Left lung (tissue), 10 donors: ENCODE results near the gene CENPU. TPM values are rescaled to one million over a fixed set of nuclear protein-coding genes. Genes with fewer than 3 reads are reported as not detected.
A peak's percentile ranks its signal among the peaks of the same experiment; 100 is the strongest.

ENCODE experiments used
- ATAC-seq: fragments of 200-7000 bp; cut with Tn5 transposase; one replicate; pipeline ENCODE4 v1.9.1; 2020; ENCODE audit warnings: moderate library complexity
- DNase-seq, 4 donors: peaks; one replicate each; pipeline ENCODE4 v3.0.0-alpha.2; 2013 to 2020
- H3K27ac ChIP-seq, 2 donors: fragments of 200-600 bp; sonication (generic) in 1 of 2; one replicate each; pipeline versions ENCODE4 v1.5.0 to v1.8.0; 2020 to 2021
- H3K27me3 ChIP-seq, 2 donors: fragments of 200-600 bp; sonication (generic) in 1 of 2; one replicate each; pipeline versions ENCODE4 v1.5.0 to v1.8.0; 2020 to 2021
- H3K36me3 ChIP-seq, 2 donors: fragments of 200-600 bp; sonication (generic) in 1 of 2; one replicate each; pipeline versions ENCODE4 v1.5.0 to v1.8.0; 2020 to 2021
- H3K4me1 ChIP-seq, 2 donors: fragments of 200-600 bp; one replicate each; pipeline ENCODE4 v1.8.0; 2021
- H3K4me3 ChIP-seq, 2 donors: fragments of 200-600 bp; sonication (generic) in 1 of 2; one replicate each; pipeline versions ENCODE4 v1.5.0 to v1.8.0; 2020 to 2021; ENCODE audit warnings: mild to moderate bottlenecking in 1 of 2
- H3K9me3 ChIP-seq, 2 donors: fragments of 200-600 bp; sonication (generic) in 1 of 2; one replicate each; pipeline versions ENCODE4 v1.5.0 to v1.8.0; 2020 to 2021
- intact Hi-C, 2 donors: fragments of 100-400 bp; cut with DNase I; formaldehyde crosslinking; loops; one replicate each; pipeline versions ENCODE4 v1.11.2 to v1.14.2; 2022
- polyA plus RNA-seq, 6 donors: library from polyadenylated mRNA; unstranded; fragments of 120-200 nt; gene quantifications; one replicate each; pipeline ENCODE4 v1.2.1, GENCODE V29; 2013; ENCODE audit not compliant: insufficient read length in 6 of 6
- total RNA-seq, 2 donors: library from RNA; stranded (reverse); fragmentation: NEBNext Ultra II Directional; extraction: Animal tissue kit (Norgen Biotek cat#: 25700); gene quantifications; one replicate each; pipeline ENCODE4 v1.2.1, GENCODE V29; 2021
- TF ChIP-seq, protein P1 (sequence below), 2 donors: fragments of 200-600 bp; sonication (generic) in 1 of 2; IDR thresholded peaks; one replicate each; pipeline versions ENCODE4 v1.5.0 to v1.8.0; 2021; ENCODE audit warnings: antibody characterized with exemption in 2 of 2
- donor health status: DM: no; HTN: yes; CAD: no.
- donor health status: DM: no; HTN: no; CAD: no.

CENPU gene
- total and polyA plus RNA-seq, 8 donors, result 11.3 to 59.1 (median 34.0) TPM

DNA sequence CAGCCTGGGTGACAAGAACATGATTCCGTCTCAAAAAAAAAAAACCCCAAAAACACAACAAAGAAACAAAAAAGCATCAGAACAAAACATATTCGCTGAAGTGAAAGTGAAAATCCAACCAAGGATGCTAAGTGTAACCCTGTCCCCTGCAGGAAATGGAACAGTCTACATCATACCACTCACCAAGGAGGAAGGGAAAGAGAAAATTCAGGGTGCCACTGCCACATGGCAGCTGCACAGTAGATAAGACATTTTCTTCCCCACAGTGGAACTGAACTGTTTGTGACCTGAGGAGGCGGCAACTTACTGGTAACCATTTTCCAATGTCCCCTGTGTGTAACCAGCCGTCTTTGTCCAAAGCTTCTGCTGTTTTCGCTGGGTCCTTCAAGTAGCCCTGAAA is 28.2 kb upstream of the CENPU start:
- TF ChIP-seq, protein P1, sequence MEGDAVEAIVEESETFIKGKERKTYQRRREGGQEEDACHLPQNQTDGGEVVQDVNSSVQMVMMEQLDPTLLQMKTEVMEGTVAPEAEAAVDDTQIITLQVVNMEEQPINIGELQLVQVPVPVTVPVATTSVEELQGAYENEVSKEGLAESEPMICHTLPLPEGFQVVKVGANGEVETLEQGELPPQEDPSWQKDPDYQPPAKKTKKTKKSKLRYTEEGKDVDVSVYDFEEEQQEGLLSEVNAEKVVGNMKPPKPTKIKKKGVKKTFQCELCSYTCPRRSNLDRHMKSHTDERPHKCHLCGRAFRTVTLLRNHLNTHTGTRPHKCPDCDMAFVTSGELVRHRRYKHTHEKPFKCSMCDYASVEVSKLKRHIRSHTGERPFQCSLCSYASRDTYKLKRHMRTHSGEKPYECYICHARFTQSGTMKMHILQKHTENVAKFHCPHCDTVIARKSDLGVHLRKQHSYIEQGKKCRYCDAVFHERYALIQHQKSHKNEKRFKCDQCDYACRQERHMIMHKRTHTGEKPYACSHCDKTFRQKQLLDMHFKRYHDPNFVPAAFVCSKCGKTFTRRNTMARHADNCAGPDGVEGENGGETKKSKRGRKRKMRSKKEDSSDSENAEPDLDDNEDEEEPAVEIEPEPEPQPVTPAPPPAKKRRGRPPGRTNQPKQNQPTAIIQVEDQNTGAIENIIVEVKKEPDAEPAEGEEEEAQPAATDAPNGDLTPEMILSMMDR (IDR thresholded peaks at IDR 0.05), result no peak
- H3K4me3 ChIP-seq, result no peak overlapping the region
- H3K27me3 ChIP-seq, result no peaks in the 10 kb centered on the region
- no peaks in the 10 kb centered on the region for H3K4me1 ChIP-seq
- peak overlapping the region in 1 of 2 donors; percentile 13 for H3K27ac ChIP-seq
- intact Hi-C loops, result no loop called here
- peaks cover 0 to 98% of the 10 kb centered on the region in 2 donors for H3K36me3 ChIP-seq
- ATAC-seq (peak; percentile 33), DNase-seq (no peak)
- no peaks in the 10 kb centered on the region for H3K9me3 ChIP-seq

DNA sequence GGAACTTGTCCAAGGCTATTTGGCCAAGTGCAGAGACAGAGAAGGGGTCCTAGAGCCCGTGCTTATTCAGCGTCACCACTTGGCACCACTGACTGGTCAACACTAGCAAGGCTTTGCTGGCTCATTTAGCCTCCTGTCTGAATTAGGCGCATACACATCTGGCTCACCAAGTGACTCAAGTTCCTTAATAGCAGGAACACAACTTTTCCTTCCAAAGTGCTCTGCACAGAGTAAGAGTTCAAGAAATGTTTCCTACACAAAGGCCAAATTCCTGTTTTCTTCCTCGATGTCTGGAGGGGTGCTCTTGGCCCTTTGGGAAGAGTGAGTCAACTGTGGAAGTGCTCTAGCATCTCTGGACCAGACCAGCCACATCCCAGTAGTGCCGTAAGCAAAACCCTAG is 26.8 kb upstream of the CENPU start:
- peaks cover 0 to 98% of the 10 kb centered on the region in 2 donors for H3K36me3 ChIP-seq
- H3K4me3 ChIP-seq, result no peak overlapping the region
- no peaks in the 10 kb centered on the region for H3K9me3 ChIP-seq
- TF ChIP-seq, protein P1 (IDR thresholded peaks at IDR 0.05), result no peak
- no peaks in the 10 kb centered on the region for H3K27me3 ChIP-seq
- H3K27ac ChIP-seq, result no peak overlapping the region
- no peaks in the 10 kb centered on the region for H3K4me1 ChIP-seq
- no peak for DNase-seq
- no peak for ATAC-seq
- intact Hi-C loops, result no loop called here

DNA sequence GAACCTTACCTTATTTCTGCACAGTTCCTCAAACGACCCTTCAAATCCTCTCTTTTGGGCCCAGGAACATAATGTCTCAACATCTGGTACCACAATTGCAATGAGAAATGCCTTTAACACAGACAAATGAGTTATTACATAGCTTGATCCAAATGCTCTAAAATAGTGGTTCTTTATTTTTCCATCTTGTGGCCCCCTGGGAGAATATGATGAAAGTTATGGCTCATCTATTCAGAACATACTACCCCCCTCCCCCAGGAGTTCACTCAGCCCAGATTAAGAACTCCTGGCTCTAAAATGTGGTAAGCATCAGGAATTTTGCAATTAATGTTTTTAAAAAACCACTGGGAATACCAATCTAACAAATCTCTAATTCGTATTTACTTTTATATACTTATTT is 23.9 kb upstream of the CENPU start:
- Histone ChIP-seq H3K9me3 (no peaks in the 10 kb centered on the region), H3K27ac (no peak overlapping the region), H3K36me3 (peaks cover 0 to 98% of the 10 kb centered on the region in 2 donors), H3K27me3 (no peaks in the 10 kb centered on the region), H3K4me3 (no peak overlapping the region), H3K4me1 (no peaks in the 10 kb centered on the region)
- DNase-seq (no peak), ATAC-seq (no peak)
- TF ChIP-seq, protein P1 (IDR thresholded peaks at IDR 0.05), result no peak
- intact Hi-C loops, result loop anchor here in 1 of 2 donors (10.0 kb wide), 1 partner anchor 227 kb away; no protein-coding TSS in a partner anchor

DNA sequence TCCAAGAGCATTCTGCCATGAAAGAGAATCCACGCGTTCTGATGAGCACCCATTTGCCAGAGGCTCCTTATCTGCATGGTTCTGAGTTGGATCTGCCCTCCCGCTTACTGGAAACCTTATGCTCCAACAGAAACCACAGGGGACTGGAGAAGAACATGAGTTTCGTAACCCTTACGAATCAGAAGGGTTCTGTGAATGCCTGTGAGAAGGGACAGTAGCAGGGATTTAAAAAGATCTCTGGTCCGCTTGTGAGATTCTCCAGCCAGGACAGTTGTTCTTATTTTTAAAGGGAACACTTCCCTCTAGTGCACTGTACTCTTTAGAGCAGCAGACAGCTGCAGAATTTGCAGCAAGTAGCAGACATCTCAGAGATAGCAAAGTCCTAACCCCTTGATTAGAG is 22.5 kb upstream of the CENPU start:
- peak; percentile 46 for ATAC-seq

DNA sequence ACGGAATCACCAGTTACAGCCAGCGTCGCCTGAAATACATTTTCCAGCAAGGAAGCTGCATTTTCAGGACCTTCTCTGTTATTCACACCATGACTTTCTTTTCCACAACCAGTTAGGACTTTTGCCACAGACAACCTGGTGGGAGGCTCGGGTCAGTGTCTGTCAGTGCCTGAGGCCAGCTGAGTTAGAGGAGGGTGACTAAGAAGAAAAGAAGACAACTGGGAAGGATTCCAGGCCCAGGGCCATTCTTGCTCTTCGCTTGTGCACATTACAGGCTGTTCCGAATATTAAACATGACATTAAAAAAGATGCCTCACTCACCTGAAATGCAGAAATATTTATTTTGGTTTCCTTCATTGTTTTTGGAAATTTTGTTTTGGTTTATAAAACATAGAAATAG is 21.4 kb upstream of the CENPU start:
- Histone ChIP-seq H3K27me3 (no peaks in the 10 kb centered on the region), H3K36me3 (peaks cover 0 to 85% of the 10 kb centered on the region in 2 donors), H3K9me3 (no peaks in the 10 kb centered on the region), H3K27ac (no peak overlapping the region), H3K4me1 (no peaks in the 10 kb centered on the region), H3K4me3 (no peak overlapping the region)
- TF ChIP-seq, protein P1 (IDR thresholded peaks at IDR 0.05), result no peak
- DNase-seq (no peak), ATAC-seq (peak; percentile 22)
- intact Hi-C loops, result loop anchor here in 1 of 2 donors (10.0 kb wide), 1 partner anchor 230 kb away; no protein-coding TSS in a partner anchor

More for the DNA sequence above, 22.5 kb upstream of the CENPU start:
- TF ChIP-seq, protein P1 (IDR thresholded peaks at IDR 0.05), result no peak
- intact Hi-C loops, result loop anchor here in 1 of 2 donors (10.0 kb wide), 1 partner anchor 228 kb away; no protein-coding TSS in a partner anchor
- DNase-seq, result no peak
- H3K4me1 ChIP-seq, result no peaks in the 10 kb centered on the region
- H3K27me3 ChIP-seq, result no peaks in the 10 kb centered on the region
- H3K9me3 ChIP-seq, result no peaks in the 10 kb centered on the region
- no peak overlapping the region for H3K4me3 ChIP-seq
- H3K27ac ChIP-seq, result no peak overlapping the region
- H3K36me3 ChIP-seq, result peaks cover 0 to 96% of the 10 kb centered on the region in 2 donors
